ENCODE results near the gene KLKB1. TPM values are rescaled to one million over a fixed set of nuclear protein-coding genes. Genes with fewer than 3 reads are reported as not detected.

The KLKB1 gene
- total RNA-seq, 1 experiment from 2014 or later = not detected

GRCh38 chr4:186265683-186266652, 38.7 kb downstream of the KLKB1 start, which contains the start of gene F11:
F11 (plus strand) TSS chr4:186266189; CDS start chr4:186267137, 948 bp downstream.
- no peak for TF ChIP-seq EZH2 (IDR thresholded peaks at IDR 0.05; ENCODE audit: low read depth)
- TF ChIP-seq, protein P1, sequence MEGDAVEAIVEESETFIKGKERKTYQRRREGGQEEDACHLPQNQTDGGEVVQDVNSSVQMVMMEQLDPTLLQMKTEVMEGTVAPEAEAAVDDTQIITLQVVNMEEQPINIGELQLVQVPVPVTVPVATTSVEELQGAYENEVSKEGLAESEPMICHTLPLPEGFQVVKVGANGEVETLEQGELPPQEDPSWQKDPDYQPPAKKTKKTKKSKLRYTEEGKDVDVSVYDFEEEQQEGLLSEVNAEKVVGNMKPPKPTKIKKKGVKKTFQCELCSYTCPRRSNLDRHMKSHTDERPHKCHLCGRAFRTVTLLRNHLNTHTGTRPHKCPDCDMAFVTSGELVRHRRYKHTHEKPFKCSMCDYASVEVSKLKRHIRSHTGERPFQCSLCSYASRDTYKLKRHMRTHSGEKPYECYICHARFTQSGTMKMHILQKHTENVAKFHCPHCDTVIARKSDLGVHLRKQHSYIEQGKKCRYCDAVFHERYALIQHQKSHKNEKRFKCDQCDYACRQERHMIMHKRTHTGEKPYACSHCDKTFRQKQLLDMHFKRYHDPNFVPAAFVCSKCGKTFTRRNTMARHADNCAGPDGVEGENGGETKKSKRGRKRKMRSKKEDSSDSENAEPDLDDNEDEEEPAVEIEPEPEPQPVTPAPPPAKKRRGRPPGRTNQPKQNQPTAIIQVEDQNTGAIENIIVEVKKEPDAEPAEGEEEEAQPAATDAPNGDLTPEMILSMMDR (conservative IDR thresholded peaks at IDR 0.05) = no peak
- Histone ChIP-seq H3K36me3 (ENCODE audit: low read depth) (no peaks in the 10 kb centered on the region), H3K9me2 (ENCODE audit: insufficient read depth) (no peaks in the 10 kb centered on the region), H3F3A (ENCODE audit: insufficient read depth, low read depth) (no peaks in the 10 kb centered on the region), H4K20me1 (ENCODE audit: insufficient read depth) (no peaks in the 10 kb centered on the region), H2AFZ (no peak within 1 kb of the TSS), H3K79me2 (ENCODE audit: low read depth) (no peaks in the 10 kb centered on the region), H3K27ac (no peak within 1 kb of the TSS), H3K4me2 (no peak within 1 kb of the TSS), H3K27me3 (ENCODE audit: insufficient read depth, low read depth) (peaks cover 29% of the 10 kb centered on the region), H3K9me3 (ENCODE audit: insufficient read depth, low read depth) (no peaks in the 10 kb centered on the region), H3K4me3 (no peak within 1 kb of the TSS), H3K4me1 (replicated peaks; ENCODE audit: insufficient read depth) (no peaks in the 10 kb centered on the region)
- ChIA-PET POLR2A (ENCODE audit: unreplicated experiment) (no interaction called here), CTCF (no interaction called here)
- no TSS peak for BruUV-seq (replicated peaks)
- intact Hi-C loops (cut with micrococcal nuclease; ENCODE audit: unreplicated experiment) = no loop called here
- no peak for DNase-seq

DNA sequence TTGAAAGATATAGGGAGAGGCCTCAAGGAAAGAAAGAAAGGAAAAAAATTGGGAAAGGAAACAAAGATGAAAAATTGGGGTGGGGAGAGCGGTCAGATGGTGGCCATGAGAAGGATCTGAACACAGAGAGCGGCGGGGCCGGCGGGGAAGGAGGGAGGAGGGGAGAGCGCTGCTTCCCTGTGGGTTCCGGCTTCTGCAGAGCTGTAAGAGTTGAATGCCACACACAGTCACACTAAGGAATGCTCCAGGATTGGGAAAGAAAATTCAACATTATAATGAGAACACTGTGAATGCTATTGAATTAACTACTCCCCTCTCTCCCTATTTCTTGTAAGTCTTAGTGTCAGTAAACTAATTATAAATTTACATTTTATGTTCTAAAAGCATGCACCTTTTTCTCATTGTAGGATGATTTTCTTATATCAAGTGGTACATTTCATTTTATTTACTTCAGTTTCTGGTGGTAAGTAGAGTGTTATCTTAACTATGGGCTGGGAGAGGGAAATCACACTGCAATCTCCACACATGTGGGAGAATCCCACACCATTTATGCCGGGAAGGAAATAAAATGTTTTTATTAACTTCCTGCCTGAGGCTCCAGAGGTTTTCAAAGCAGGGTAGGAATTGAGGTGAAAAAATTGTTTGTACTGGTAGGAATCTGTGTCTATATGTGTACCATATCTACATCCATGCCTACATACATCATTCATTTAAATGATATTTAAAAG, 39.6 kb downstream of the KLKB1 start:
- POLR2A ChIA-PET (ENCODE audit: unreplicated experiment) = no interaction called here

GRCh38 chr4:186271081-186271678, 43.9 kb downstream of the KLKB1 start:
- TF ChIP-seq EZH2 (IDR thresholded peaks at IDR 0.05; ENCODE audit: low read depth) = no peak
- TF ChIP-seq, protein P1 (conservative IDR thresholded peaks at IDR 0.05) = no peak
- intact Hi-C loops (cut with micrococcal nuclease; ENCODE audit: unreplicated experiment) = no loop called here
- Histone ChIP-seq H2AFZ (no peak overlapping the region), H3F3A (ENCODE audit: insufficient read depth, low read depth) (no peaks in the 10 kb centered on the region), H3K36me3 (ENCODE audit: low read depth) (no peaks in the 10 kb centered on the region), H3K9me2 (ENCODE audit: insufficient read depth) (no peaks in the 10 kb centered on the region), H4K20me1 (ENCODE audit: insufficient read depth) (no peaks in the 10 kb centered on the region), H3K4me2 (no peak overlapping the region), H3K9me3 (ENCODE audit: insufficient read depth, low read depth) (no peaks in the 10 kb centered on the region), H3K4me3 (no peak overlapping the region), H3K4me1 (replicated peaks; ENCODE audit: insufficient read depth) (no peaks in the 10 kb centered on the region), H3K79me2 (ENCODE audit: low read depth) (no peaks in the 10 kb centered on the region), H3K27me3 (ENCODE audit: insufficient read depth, low read depth) (peaks cover 47% of the 10 kb centered on the region), H3K27ac (no peak overlapping the region)
- CTCF ChIA-PET = no interaction called here
- POLR2A ChIA-PET (ENCODE audit: unreplicated experiment) = no interaction called here
- DNase-seq = no peak
- BruUV-seq (replicated peaks) = no TSS peak

More for the DNA sequence above, 39.6 kb downstream of the KLKB1 start:
- CTCF ChIA-PET = no interaction called here
- Histone ChIP-seq H4K20me1 (ENCODE audit: insufficient read depth) (no peaks in the 10 kb centered on the region), H3K27ac (no peak overlapping the region), H3K27me3 (ENCODE audit: insufficient read depth, low read depth) (peaks cover 34% of the 10 kb centered on the region), H3F3A (ENCODE audit: insufficient read depth, low read depth) (no peaks in the 10 kb centered on the region), H3K36me3 (ENCODE audit: low read depth) (no peaks in the 10 kb centered on the region), H3K4me2 (no peak overlapping the region), H2AFZ (no peak overlapping the region), H3K4me3 (no peak overlapping the region), H3K4me1 (replicated peaks; ENCODE audit: insufficient read depth) (no peaks in the 10 kb centered on the region), H3K9me2 (ENCODE audit: insufficient read depth) (no peaks in the 10 kb centered on the region), H3K79me2 (ENCODE audit: low read depth) (no peaks in the 10 kb centered on the region), H3K9me3 (ENCODE audit: insufficient read depth, low read depth) (no peaks in the 10 kb centered on the region)
- TF ChIP-seq, protein P1 (conservative IDR thresholded peaks at IDR 0.05) = no peak
- no peak for TF ChIP-seq EZH2 (IDR thresholded peaks at IDR 0.05; ENCODE audit: low read depth)
- intact Hi-C loops (cut with micrococcal nuclease; ENCODE audit: unreplicated experiment) = no loop called here
- no peak for DNase-seq
- no TSS peak for BruUV-seq (replicated peaks)

Measured in PC-9 (cell line).